Kidney (tissue), 14 donors: ENCODE data around the gene AFF3. TPM values are rescaled to one million over a fixed set of nuclear protein-coding genes. Genes with fewer than 3 reads are reported as not detected.
A peak's percentile ranks its signal among the peaks of the same experiment; 100 is the strongest.

Source experiments
- DNase-seq, 5 donors: peaks; one replicate each; pipeline ENCODE4 v3.0.0-alpha.2; 2013 to 2020
- FAIRE-seq: peaks from 2 replicates; lab custom pipeline; 2012; peaks lifted over from hg19 to GRCh38; lab: Jason Lieb, UNC
- H3K27ac ChIP-seq, 2 donors: one replicate each; pipeline ENCODE4 v1.7.0; 2013; ENCODE audit warnings: low read depth in 2 of 2, low read length in 2 of 2, inconsistent platforms in 1 of 2
- H3K27me3 ChIP-seq: one replicate; pipeline ENCODE4 v1.7.1; 2013; ENCODE audit warnings: low read length, inconsistent platforms; ENCODE audit not compliant: control insufficient read depth, insufficient read depth
- H3K36me3 ChIP-seq, 3 donors: one replicate each; pipeline versions ENCODE4 v1.7.0 to v1.7.1; 2013; ENCODE audit warnings: low read length in 3 of 3, control low read depth in 1 of 3, inconsistent platforms in 1 of 3; ENCODE audit not compliant: insufficient read depth in 3 of 3, control insufficient read depth in 2 of 3
- H3K4me1 ChIP-seq, 3 donors: one replicate each; pipeline versions ENCODE4 v1.7.0 to v1.7.1; 2013; ENCODE audit warnings: low read length in 3 of 3, inconsistent platforms in 1 of 3, low read depth in 1 of 3; ENCODE audit not compliant: control insufficient read depth in 2 of 3, insufficient read depth in 2 of 3
- H3K4me3 ChIP-seq, 3 donors: one replicate each; pipeline versions ENCODE4 v1.7.0 to v1.8.1; 2013; ENCODE audit warnings: low read length in 3 of 3, control low read depth in 1 of 3, inconsistent platforms in 1 of 3
- H3K9ac ChIP-seq, 3 donors: one replicate each; pipeline versions ENCODE4 v1.7.0 to v1.7.1; 2013; ENCODE audit warnings: low read length in 3 of 3, control low read depth in 1 of 3, inconsistent platforms in 1 of 3
- H3K9me3 ChIP-seq, 3 donors: one replicate each; pipeline versions ENCODE4 v1.7.0 to v1.7.1; 2013; ENCODE audit warnings: low read length in 3 of 3, control low read depth in 1 of 3, inconsistent platforms in 1 of 3; ENCODE audit not compliant: control insufficient read depth in 2 of 3, insufficient read depth in 1 of 3
- intact Hi-C: fragments of 100-400 bp; cut with DNase I; formaldehyde crosslinking; loops from one replicate; pipeline ENCODE4 v1.11.1; 2022
- polyA plus RNA-seq: library from polyadenylated mRNA; stranded (reverse); fragments of 350-450 nt; fragmentation: Illumina TruSeq; extraction: RNeasy Lipid Tissue Mini Kit (QIAGEN cat#74804); gene quantifications from one replicate; pipeline ENCODE4 v1.2.3, GENCODE V29; 2014; ENCODE audit warnings: low read depth, low replicate concordance; ENCODE audit not compliant: insufficient read depth
- total RNA-seq: library from RNA; stranded (reverse); fragmentation: NEBNext Ultra II Directional; extraction: Animal tissue kit (Norgen Biotek cat#: 25700); gene quantifications from one replicate; pipeline ENCODE4 v1.2.1, GENCODE V29; 2021
- TF ChIP-seq, protein P1 (sequence below): IDR thresholded peaks from 3 replicates; pipeline ENCODE4 v1.5.1; 2012; ENCODE audit warnings: mild to moderate bottlenecking, moderate library complexity, borderline replicate concordance; ENCODE audit not compliant: insufficient read depth; ENCODE audit errors: extremely low read depth
- donor health status: control.
- donor health status: control.
- donor health status: control.
- donor health status: control.
- donor health status: control.
- donor health status: DM: yes; HTN: yes; CAD: no.
- donor health status: Normal renal cell carcinoma (clear cell type).

AFF3 gene
- total and polyA plus RNA-seq, 2 donors from 2014 or later = 0.65 to 11.0 TPM

DNA sequence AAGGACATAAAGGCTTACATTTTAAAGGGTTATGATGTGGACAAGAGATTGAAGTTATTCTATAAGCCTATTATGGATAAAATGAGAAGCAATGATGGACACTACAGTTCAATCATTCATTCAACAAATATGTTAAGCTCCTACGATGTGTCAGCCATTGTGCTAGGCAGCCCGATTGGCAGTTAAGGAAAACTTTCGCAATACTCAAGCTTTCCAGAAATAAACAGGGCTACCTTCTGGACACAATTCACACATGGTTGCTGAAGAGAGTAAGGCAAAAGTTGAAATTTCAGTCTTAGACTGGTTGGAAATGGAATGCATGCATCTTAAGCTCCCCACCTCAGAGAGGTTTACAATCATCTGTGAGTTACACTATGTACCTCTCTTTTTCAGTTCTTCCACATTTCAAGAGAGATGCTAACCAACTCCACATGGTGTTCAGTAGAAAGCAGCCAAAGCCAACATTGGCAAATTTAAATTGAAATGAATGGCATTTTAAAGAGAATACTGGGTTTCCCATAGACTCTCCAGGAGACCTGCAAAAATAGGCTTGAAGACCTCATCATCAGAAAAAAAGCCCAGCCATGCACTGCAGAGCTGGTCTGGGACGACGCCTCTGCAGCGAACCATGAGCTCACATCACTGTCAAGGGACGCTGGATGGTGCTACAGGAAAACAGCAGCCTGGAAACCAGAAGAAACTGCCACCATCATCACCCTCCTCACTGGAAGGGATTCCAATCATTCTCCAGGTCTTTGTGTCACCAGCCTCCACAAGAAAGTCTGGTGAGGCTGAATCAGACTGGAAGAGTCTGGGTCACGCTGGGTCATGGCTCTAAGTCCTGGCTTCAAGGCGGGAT is 276.3 kb downstream of the AFF3 start:
- no peak overlapping the region for H3K4me3 ChIP-seq
- H3K9me3 ChIP-seq = no peaks in the 10 kb centered on the region
- DNase-seq = no peak
- no peaks in the 10 kb centered on the region for H3K36me3 ChIP-seq
- no peaks in the 10 kb centered on the region for H3K4me1 ChIP-seq
- no peaks in the 10 kb centered on the region for H3K27me3 ChIP-seq
- FAIRE-seq = no peak
- TF ChIP-seq, protein P1, sequence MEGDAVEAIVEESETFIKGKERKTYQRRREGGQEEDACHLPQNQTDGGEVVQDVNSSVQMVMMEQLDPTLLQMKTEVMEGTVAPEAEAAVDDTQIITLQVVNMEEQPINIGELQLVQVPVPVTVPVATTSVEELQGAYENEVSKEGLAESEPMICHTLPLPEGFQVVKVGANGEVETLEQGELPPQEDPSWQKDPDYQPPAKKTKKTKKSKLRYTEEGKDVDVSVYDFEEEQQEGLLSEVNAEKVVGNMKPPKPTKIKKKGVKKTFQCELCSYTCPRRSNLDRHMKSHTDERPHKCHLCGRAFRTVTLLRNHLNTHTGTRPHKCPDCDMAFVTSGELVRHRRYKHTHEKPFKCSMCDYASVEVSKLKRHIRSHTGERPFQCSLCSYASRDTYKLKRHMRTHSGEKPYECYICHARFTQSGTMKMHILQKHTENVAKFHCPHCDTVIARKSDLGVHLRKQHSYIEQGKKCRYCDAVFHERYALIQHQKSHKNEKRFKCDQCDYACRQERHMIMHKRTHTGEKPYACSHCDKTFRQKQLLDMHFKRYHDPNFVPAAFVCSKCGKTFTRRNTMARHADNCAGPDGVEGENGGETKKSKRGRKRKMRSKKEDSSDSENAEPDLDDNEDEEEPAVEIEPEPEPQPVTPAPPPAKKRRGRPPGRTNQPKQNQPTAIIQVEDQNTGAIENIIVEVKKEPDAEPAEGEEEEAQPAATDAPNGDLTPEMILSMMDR = no peak
- no peak overlapping the region for H3K9ac ChIP-seq
- intact Hi-C loops = no loop called here
- no peak overlapping the region for H3K27ac ChIP-seq

DNA sequence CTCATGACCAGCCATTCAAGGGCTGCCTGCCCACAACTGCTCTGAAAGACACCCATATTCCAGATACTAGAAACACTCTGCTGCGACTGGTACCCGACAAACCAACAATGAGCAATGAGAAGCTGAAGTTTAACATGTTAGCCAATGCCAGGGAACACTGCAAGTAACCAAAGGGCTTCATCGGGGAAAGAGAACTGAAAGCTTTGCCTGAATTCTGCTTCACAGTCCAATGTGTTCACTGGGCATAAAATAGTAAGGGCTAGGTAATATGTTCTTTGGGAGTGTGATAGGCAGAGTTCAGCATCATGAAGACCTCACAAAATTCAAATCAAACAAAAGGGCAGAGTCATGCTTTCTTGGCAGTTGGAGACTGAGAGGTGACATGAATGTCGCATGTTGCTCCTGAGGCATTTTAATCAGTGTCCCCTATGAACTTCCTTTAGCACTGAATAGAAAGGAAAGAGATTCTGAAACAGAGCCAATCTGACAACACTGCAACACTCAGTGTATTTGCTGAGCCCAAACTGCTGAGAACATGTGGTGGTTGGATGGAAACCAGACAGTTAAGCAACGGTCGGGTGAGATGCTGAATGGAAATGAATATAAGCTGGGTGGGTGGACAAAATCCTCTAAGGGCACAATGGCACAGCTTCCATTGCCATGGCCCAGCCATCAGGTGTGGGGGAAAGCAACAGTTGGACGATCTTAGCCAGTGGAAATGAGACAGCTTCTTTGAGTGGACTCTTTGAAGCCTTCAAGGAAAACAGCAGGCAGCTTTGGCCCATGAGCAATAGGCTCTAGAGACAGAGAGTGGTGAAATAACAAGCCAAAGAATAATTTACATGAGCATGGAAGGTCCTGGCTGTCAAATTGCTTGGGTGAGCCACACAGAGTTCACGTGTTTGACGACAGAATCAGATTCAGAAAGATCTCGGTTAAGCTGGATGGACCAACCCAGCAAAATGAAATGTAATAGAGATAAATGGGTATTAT is 277.5 kb downstream of the AFF3 start:
- DNase-seq (peak in 1 of 5 donors; percentile 67), FAIRE-seq (no peak)
- no peak overlapping the region for H3K9ac ChIP-seq
- H3K27ac ChIP-seq = no peak overlapping the region
- no peaks in the 10 kb centered on the region for H3K9me3 ChIP-seq
- no peak overlapping the region for H3K4me3 ChIP-seq
- TF ChIP-seq, protein P1 = no peak
- H3K36me3 ChIP-seq = no peaks in the 10 kb centered on the region
- intact Hi-C loops = no loop called here
- no peaks in the 10 kb centered on the region for H3K4me1 ChIP-seq
- H3K27me3 ChIP-seq = no peaks in the 10 kb centered on the region

DNA sequence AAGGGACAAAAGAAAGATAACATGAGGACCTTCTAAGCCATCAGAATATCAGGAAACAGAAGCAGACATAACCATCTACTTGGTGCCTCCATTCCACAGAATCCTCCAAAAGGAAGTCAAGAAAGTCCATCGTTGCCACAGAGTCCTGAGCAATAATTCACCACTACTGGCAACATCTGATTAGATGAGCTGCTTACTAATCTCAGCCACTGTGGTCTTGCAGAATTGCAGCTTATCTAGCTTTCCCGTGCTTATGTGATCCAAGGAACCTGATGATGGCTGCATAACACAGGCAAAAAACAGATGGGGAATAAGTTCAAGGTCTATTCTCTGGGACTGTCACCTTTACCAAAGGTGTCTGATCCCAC is 278.5 kb downstream of the AFF3 start:
- H3K36me3 ChIP-seq = no peaks in the 10 kb centered on the region
- TF ChIP-seq, protein P1 = no peak
- intact Hi-C loops = no loop called here
- H3K9ac ChIP-seq = no peak overlapping the region
- no peak for DNase-seq
- no peaks in the 10 kb centered on the region for H3K4me1 ChIP-seq
- H3K27ac ChIP-seq = no peak overlapping the region
- no peaks in the 10 kb centered on the region for H3K27me3 ChIP-seq
- no peaks in the 10 kb centered on the region for H3K9me3 ChIP-seq
- no peak overlapping the region for H3K4me3 ChIP-seq
- FAIRE-seq = no peak
